Panc1 (cell line): ENCODE results near the gene NR1H4. TPM values are rescaled to one million over a fixed set of nuclear protein-coding genes. Genes with fewer than 3 reads are reported as not detected.

Experiments
- ATAC-seq: fragments of 200-7000 bp; cut with Tn5 transposase; 2 replicates; pipeline ENCODE4 v1.9.1; 2020; ENCODE audit warnings: mild to moderate bottlenecking, moderate library complexity
- BruUV-seq: library from RNA; stranded (reverse); fragments of 400-500 nt; replicated peaks from 2 replicates; lab custom pipeline; 2021; lab: Mats Ljungman, UMichigan
- CTCF ChIA-PET: fragments of 300-600 bp; sonication (Branson Sonifier 250); formaldehyde crosslinking; loops from one replicate; lab custom pipeline; 2022; ENCODE audit warnings: antibody characterized with exemption; lab: Charles Lee
- POLR2A ChIA-PET: fragments of 300-600 bp; sonication (Branson Sonifier 250); formaldehyde crosslinking; loops from one replicate; lab custom pipeline; 2022; ENCODE audit warnings: antibody characterized with exemption; lab: Charles Lee
- DNase-seq: peaks from one replicate; pipeline ENCODE4 v3.0.0-alpha.2; 2010; ENCODE audit warnings: low read depth, low spot score
- H3K27ac ChIP-seq: 2 replicates; pipeline ENCODE4 v1.5.1; 2011; ENCODE audit warnings: mild to moderate bottlenecking, low read length, inconsistent platforms
- H3K27me3 ChIP-seq: fragments of 200-500 bp; sonication (Bioruptor generic); 2 replicates; pipeline ENCODE4 v1.6.0; 2014; ENCODE audit warnings: low read length, inconsistent platforms; ENCODE audit not compliant: control insufficient read depth, insufficient read depth
- H3K36me3 ChIP-seq: fragments of 200-500 bp; sonication (Bioruptor generic); 2 replicates; pipeline ENCODE4 v1.5.1; 2014; ENCODE audit warnings: inconsistent platforms, mild to moderate bottlenecking, low read length, moderate library complexity; ENCODE audit not compliant: control insufficient read depth, insufficient read depth
- H3K4me1 ChIP-seq: 2 replicates; pipeline ENCODE4 v1.5.1; 2011; ENCODE audit warnings: inconsistent platforms, mild to moderate bottlenecking, low read length, moderate library complexity; ENCODE audit not compliant: control insufficient read depth, insufficient read depth
- H3K4me3 ChIP-seq, 2 experiments: 2 replicates each; pipeline ENCODE4 v1.5.1; 2011 to 2012; ENCODE audit warnings: low read depth in 2 of 2, low read length in 2 of 2, mild to moderate bottlenecking in 2 of 2, inconsistent platforms in 1 of 2, moderate library complexity in 1 of 2
- H3K9me3 ChIP-seq: fragments of 200-500 bp; sonication (Bioruptor generic); 2 replicates; pipeline ENCODE4 v1.5.1; 2014; ENCODE audit warnings: low read depth, mild to moderate bottlenecking, inconsistent platforms, low read length, moderate library complexity; ENCODE audit not compliant: control insufficient read depth, insufficient read depth
- CTCF ChIP-seq: fragments of 450-650 bp; IDR thresholded peaks from 2 replicates; pipeline ENCODE4 v1.5.1; 2017; ENCODE audit warnings: mild to moderate bottlenecking
- POLR2AphosphoS5 ChIP-seq: IDR thresholded peaks from 2 replicates; pipeline ENCODE4 v1.6.1; 2012; ENCODE audit warnings: mild to moderate bottlenecking, low read depth, low read length, moderate library complexity
- REST ChIP-seq, 2 experiments: IDR thresholded peaks; 2 replicates each; pipeline ENCODE4 v1.6.1; 2011 to 2012; ENCODE audit warnings: low read depth in 2 of 2, control low read depth in 1 of 2, low read length in 1 of 2, mild to moderate bottlenecking in 1 of 2, moderate library complexity in 1 of 2; ENCODE audit not compliant: insufficient read depth in 1 of 2
- SIN3A ChIP-seq: IDR thresholded peaks from 2 replicates; pipeline ENCODE4 v1.6.1; 2012; ENCODE audit warnings: low read depth, mild to moderate bottlenecking, low read length, moderate library complexity, borderline replicate concordance; ENCODE audit not compliant: insufficient read depth
- TCF7L2 ChIP-seq: IDR thresholded peaks from 2 replicates; pipeline ENCODE4 v1.6.1; 2011; ENCODE audit warnings: mild to moderate bottlenecking, low read depth, low read length, inconsistent platforms
- in situ Hi-C: cut with HindIII; loops from 2 replicates; pipeline ENCODE4 v1.10.0; 2016; ENCODE audit warnings: low sequenced_read_pairs, low pct_unique_long_range_greater_than_20kb
- intact Hi-C: fragments of 100-400 bp; cut with micrococcal nuclease; formaldehyde crosslinking; loops from one replicate; pipeline ENCODE4 v1.10.0; 2022; ENCODE audit not compliant: unreplicated experiment
- total RNA-seq: library from RNA; stranded (reverse); gene quantifications from one replicate; pipeline ENCODE4 v1.2.1, GENCODE V29; 2021; ENCODE audit not compliant: unreplicated experiment

NR1H4 gene
- total RNA-seq, 1 experiment from 2014 or later, result not detected

GRCh38 chr12:100564905-100565467, 91.3 kb downstream of the NR1H4 start:
- no peaks in the 10 kb centered on the region; the same call in 1 of the 2 replicates for H3K27me3 ChIP-seq
- ChIA-PET CTCF (no interaction called here), POLR2A (no interaction called here)
- ATAC-seq (no peak), DNase-seq (no peak)
- in situ Hi-C loops, result no loop called here
- no peaks in the 10 kb centered on the region for H3K9me3 ChIP-seq
- no peaks in the 10 kb centered on the region for H3K36me3 ChIP-seq
- no TSS peak for BruUV-seq
- no peak overlapping the region for H3K27ac ChIP-seq
- H3K4me3 ChIP-seq, result no peak overlapping the region
- intact Hi-C loops, result no loop called here
- no peaks in the 10 kb centered on the region for H3K4me1 ChIP-seq
- TF ChIP-seq TCF7L2, result no peak
- no peak for TF ChIP-seq POLR2AphosphoS5
- TF ChIP-seq SIN3A, result no peak
- no peak for TF ChIP-seq CTCF
- no peak for TF ChIP-seq REST (IDR thresholded peaks at IDR 0.05; ENCODE audit: insufficient read depth in 1 of 2, low read depth in 2 of 2, low read length in 1 of 2)

- ATAC-seq, result no peak
- in situ Hi-C loops, result no loop called here
- no TSS peak for BruUV-seq
- Histone ChIP-seq H3K27ac (no peak overlapping the region), H3K4me1 (no peaks in the 10 kb centered on the region), H3K27me3 (no peaks in the 10 kb centered on the region; the same call in 1 of the 2 replicates), H3K36me3 (no peaks in the 10 kb centered on the region), H3K4me3 (no peak overlapping the region), H3K9me3 (no peaks in the 10 kb centered on the region)
- DNase-seq, result no peak
- POLR2A ChIA-PET, result no interaction called here
- CTCF ChIA-PET, result no interaction called here
- intact Hi-C loops, result no loop called here
- no peak for TF ChIP-seq REST (IDR thresholded peaks at IDR 0.05; ENCODE audit: insufficient read depth in 1 of 2, low read depth in 2 of 2, low read length in 1 of 2)
- no peak for TF ChIP-seq TCF7L2
- TF ChIP-seq SIN3A, result no peak
- TF ChIP-seq POLR2AphosphoS5, result no peak
- TF ChIP-seq CTCF, result no peak
Observed at GRCh38 chr12:100565987-100566545, 92.4 kb downstream of the NR1H4 start.
